CD4-positive, alpha-beta T cell (primary cell): ENCODE data around the gene EML6. TPM values are rescaled to one million over a fixed set of nuclear protein-coding genes. Genes with fewer than 3 reads are reported as not detected.

Source experiments
- ATAC-seq: fragments of 200-7000 bp; cut with Tn5 transposase; one replicate; pipeline ENCODE4 v1.10.0; 2022; ENCODE audit warnings: mild to moderate bottlenecking; ENCODE audit not compliant: poor library complexity
- CTCF ChIA-PET: fragments of 350-600 bp; sonication (Branson Sonifier 250); formaldehyde crosslinking; loops from one replicate; lab custom pipeline; 2021; ENCODE audit warnings: antibody characterized with exemption, inconsistent platforms; lab: Charles Lee
- POLR2A ChIA-PET: fragments of 350-600 bp; sonication (Branson Sonifier 250); formaldehyde crosslinking; loops from one replicate; lab custom pipeline; 2021; ENCODE audit warnings: antibody characterized with exemption, inconsistent platforms; lab: Charles Lee
- DNase-seq, 14 experiments: peaks; one replicate each; pipeline ENCODE4 v3.0.0-alpha.2; 2013 to 2020; ENCODE audit warnings: mixed read lengths in 2 of 14
- H3K27ac ChIP-seq, 2 donors: one replicate each; pipeline versions ENCODE4 v1.5.1 to v1.7.0; 2013; ENCODE audit warnings: low read length in 2 of 2, low read depth in 1 of 2, mild to moderate bottlenecking in 1 of 2
- H3K27me3 ChIP-seq, 2 experiments: 1 replicate in 1 of 2; 2 replicates in 1 of 2; pipeline versions ENCODE4 v1.6.1 to v1.7.0; 2013; ENCODE audit warnings: low read length in 2 of 2, control low read depth in 1 of 2, mild to moderate bottlenecking in 1 of 2, moderate library complexity in 1 of 2; ENCODE audit not compliant: insufficient read depth in 2 of 2, control insufficient read depth in 1 of 2
- H3K36me3 ChIP-seq: one replicate; pipeline ENCODE4 v1.6.1; 2013; ENCODE audit warnings: low read length, control low read depth; ENCODE audit not compliant: insufficient read depth
- H3K4me1 ChIP-seq: one replicate; pipeline ENCODE4 v1.6.1; 2013; ENCODE audit warnings: low read length, control low read depth; ENCODE audit not compliant: insufficient read depth
- H3K4me3 ChIP-seq: one replicate; pipeline ENCODE4 v1.5.1; 2013; ENCODE audit warnings: mild to moderate bottlenecking, low read length, moderate library complexity
- H3K9me3 ChIP-seq, 2 experiments: 1 replicate in 1 of 2; 2 replicates in 1 of 2; pipeline versions ENCODE4 v1.6.1 to v1.7.0; 2013; ENCODE audit warnings: low read length in 2 of 2, mild to moderate bottlenecking in 2 of 2, control low read depth in 1 of 2, moderate library complexity in 1 of 2; ENCODE audit not compliant: control insufficient read depth in 1 of 2, insufficient read depth in 1 of 2
- H3K27ac Mint-ChIP-seq: one replicate; pipeline ENCODE4 v1.8.0; 2020; ENCODE audit warnings: mixed read lengths
- H3K27me3 Mint-ChIP-seq: one replicate; pipeline ENCODE4 v1.8.0; 2021; ENCODE audit warnings: mixed read lengths
- H3K36me3 Mint-ChIP-seq: one replicate; pipeline ENCODE4 v1.8.0; 2021; ENCODE audit warnings: low read depth, mixed read lengths
- H3K4me1 Mint-ChIP-seq: one replicate; pipeline ENCODE4 v1.8.0; 2021; ENCODE audit warnings: low read depth, mixed read lengths
- H3K4me3 Mint-ChIP-seq: one replicate; pipeline ENCODE4 v1.8.0; 2020; ENCODE audit warnings: mild to moderate bottlenecking, mixed read lengths
- H3K9me3 Mint-ChIP-seq: one replicate; pipeline ENCODE4 v1.8.0; 2020; ENCODE audit warnings: mixed read lengths
- intact Hi-C, 2 experiments: fragments of 100-400 bp; cut with DNase I in 1 of 2; cut with micrococcal nuclease in 1 of 2; formaldehyde crosslinking; loops; one replicate each; pipeline versions ENCODE4 v1.15.1 to v1.9.0; 2023 to 2025; cut with DNase I, micrococcal nuclease
- total RNA-seq, 174 experiments: library from RNA in 2 of 174; stranded (reverse) in 2 of 174; gene quantifications; one replicate each; pipeline ENCODE4 v1.2.3 and lab custom pipeline; 2021 to 2026
- TF ChIP-seq, protein P1 (sequence below): fragments of 200-600 bp; IDR thresholded peaks from one replicate; pipeline ENCODE4 v1.8.0; 2022; ENCODE audit warnings: antibody characterized with exemption, mild to moderate bottlenecking

The EML6 gene
- total RNA-seq, 2 experiments from 2014 or later, result 0.22 to 0.34 TPM

DNA sequence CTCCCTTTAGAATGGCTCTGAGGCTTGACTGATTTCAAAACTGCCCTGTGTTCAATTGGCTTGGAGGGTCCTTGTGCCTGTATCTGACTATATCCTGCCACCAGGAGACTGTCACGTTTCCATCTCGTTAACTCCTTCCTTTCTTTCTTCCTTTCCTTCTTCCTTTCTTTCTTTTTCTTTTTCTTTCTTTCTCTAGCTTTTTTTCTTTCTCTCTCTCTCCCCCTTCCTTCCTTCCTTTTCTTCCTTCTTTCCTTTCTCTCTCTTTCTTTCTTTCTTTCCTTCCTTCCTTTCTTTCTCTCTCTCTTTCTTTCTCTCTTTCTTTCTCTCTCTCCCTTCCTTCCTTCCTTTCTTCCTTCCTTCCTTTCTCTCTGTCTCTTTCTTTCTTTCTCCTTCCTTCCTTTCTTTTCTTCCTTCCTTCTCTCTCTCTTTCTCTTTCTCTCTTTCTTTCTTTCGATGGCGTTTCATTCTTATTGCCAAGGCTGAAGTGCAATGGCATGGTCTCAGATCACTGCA lies 38.1 kb upstream of the EML6 start:
- POLR2A ChIA-PET, result no interaction called here

GRCh38 chr2:54687595-54688152 lies 35.8 kb upstream of the EML6 start:
- POLR2A ChIA-PET, result interaction anchor here (0.6 kb wide), 1 partner anchor 155 kb away, joined by 3 read pairs; no protein-coding TSS in a partner anchor
- no peaks in the 10 kb centered on the region for H3K4me1 ChIP-seq
- H3K27ac ChIP-seq, result no peak overlapping the region
- H3K4me3 ChIP-seq, result no peak overlapping the region
- TF ChIP-seq, protein P1, sequence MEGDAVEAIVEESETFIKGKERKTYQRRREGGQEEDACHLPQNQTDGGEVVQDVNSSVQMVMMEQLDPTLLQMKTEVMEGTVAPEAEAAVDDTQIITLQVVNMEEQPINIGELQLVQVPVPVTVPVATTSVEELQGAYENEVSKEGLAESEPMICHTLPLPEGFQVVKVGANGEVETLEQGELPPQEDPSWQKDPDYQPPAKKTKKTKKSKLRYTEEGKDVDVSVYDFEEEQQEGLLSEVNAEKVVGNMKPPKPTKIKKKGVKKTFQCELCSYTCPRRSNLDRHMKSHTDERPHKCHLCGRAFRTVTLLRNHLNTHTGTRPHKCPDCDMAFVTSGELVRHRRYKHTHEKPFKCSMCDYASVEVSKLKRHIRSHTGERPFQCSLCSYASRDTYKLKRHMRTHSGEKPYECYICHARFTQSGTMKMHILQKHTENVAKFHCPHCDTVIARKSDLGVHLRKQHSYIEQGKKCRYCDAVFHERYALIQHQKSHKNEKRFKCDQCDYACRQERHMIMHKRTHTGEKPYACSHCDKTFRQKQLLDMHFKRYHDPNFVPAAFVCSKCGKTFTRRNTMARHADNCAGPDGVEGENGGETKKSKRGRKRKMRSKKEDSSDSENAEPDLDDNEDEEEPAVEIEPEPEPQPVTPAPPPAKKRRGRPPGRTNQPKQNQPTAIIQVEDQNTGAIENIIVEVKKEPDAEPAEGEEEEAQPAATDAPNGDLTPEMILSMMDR, result no peak
- H3K9me3 ChIP-seq, result no peaks in the 10 kb centered on the region
- peaks cover 7% of the 10 kb centered on the region for H3K27me3 Mint-ChIP-seq
- H3K27ac Mint-ChIP-seq, result no peak overlapping the region
- DNase-seq (no peak), ATAC-seq (no peak)
- H3K4me1 Mint-ChIP-seq, result no peaks in the 10 kb centered on the region
- no peaks in the 10 kb centered on the region for H3K9me3 Mint-ChIP-seq
- intact Hi-C loops, result no loop called here
- no peaks in the 10 kb centered on the region for H3K27me3 ChIP-seq
- H3K36me3 Mint-ChIP-seq, result no peaks in the 10 kb centered on the region
- CTCF ChIA-PET, result no interaction called here
- H3K36me3 ChIP-seq, result no peaks in the 10 kb centered on the region
- no peak overlapping the region for H3K4me3 Mint-ChIP-seq

More for the DNA sequence above, 38.1 kb upstream of the EML6 start:
- Histone ChIP-seq H3K36me3 (no peaks in the 10 kb centered on the region), H3K27ac (no peak overlapping the region), H3K9me3 (no peaks in the 10 kb centered on the region), H3K27me3 (no peaks in the 10 kb centered on the region), H3K4me1 (peaks cover 6% of the 10 kb centered on the region), H3K4me3 (no peak overlapping the region)
- Mint-ChIP-seq H3K4me1 (peaks cover 11% of the 10 kb centered on the region), H3K4me3 (no peak overlapping the region), H3K27me3 (peaks cover 7% of the 10 kb centered on the region), H3K9me3 (no peaks in the 10 kb centered on the region), H3K36me3 (no peaks in the 10 kb centered on the region), H3K27ac (no peak overlapping the region)
- intact Hi-C loops, result no loop called here
- DNase-seq (no peak), ATAC-seq (no peak)
- CTCF ChIA-PET, result no interaction called here
- TF ChIP-seq, protein P1, result no peak

DNA sequence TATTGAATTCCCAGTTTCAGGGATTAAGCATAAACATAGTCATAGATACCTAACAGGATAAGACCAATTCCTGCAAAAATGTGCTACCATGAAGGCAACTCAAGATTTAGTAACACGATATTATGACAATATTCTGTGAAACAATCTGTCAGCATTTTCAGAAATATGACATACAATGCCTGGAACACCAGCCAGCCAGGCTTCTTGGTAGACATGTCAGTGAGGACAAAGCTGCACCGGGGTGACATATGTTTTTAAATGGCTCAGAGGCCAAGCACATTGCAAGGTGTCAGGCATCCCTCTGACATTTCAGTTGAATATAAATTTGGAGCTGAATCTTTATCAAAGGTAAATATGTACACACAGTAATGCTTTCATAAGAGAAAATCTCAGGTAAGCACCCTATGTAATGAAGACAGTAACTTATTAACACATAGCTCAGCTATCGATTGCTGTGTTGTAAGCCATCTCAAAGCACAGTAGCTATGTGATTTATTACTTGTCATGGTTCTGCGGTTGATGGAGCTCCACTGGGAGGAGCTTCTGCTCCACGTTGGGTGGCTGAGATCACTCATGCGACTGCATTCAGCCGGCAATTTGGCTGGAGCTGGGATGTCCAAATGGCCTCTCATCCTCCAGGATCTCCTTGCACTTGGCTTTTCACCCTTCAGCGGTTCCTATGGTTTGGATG lies 31.9 kb upstream of the EML6 start:
- Histone ChIP-seq H3K4me3 (no peak overlapping the region), H3K9me3 (no peaks in the 10 kb centered on the region), H3K4me1 (no peaks in the 10 kb centered on the region), H3K27me3 (no peaks in the 10 kb centered on the region), H3K36me3 (no peaks in the 10 kb centered on the region), H3K27ac (no peak overlapping the region)
- Mint-ChIP-seq H3K27ac (no peak overlapping the region), H3K36me3 (no peaks in the 10 kb centered on the region), H3K4me3 (no peak overlapping the region), H3K4me1 (no peaks in the 10 kb centered on the region), H3K27me3 (peaks cover 7% of the 10 kb centered on the region), H3K9me3 (no peaks in the 10 kb centered on the region)
- intact Hi-C loops, result no loop called here
- ATAC-seq, result no peak
- TF ChIP-seq, protein P1, result no peak
- DNase-seq, result no peak
- ChIA-PET CTCF (interaction anchor here (1.1 to 1.3 kb wide), 2 partner anchors 9 to 13 kb away, joined by 3 read pairs; no protein-coding TSS in a partner anchor), POLR2A (interaction anchor here (0.8 kb wide), 1 partner anchor 13 kb away, joined by 3 read pairs; no protein-coding TSS in a partner anchor)
